Measurements from ENCODE around the gene ENDOV.

- no peak for TF ChIP-seq CREB1 (IDR thresholded peaks at IDR 0.05)
- TF ChIP-seq CREB1 (CRISPR knock-in tag; IDR thresholded peaks at IDR 0.05): no peak
- no peak for TF ChIP-seq NR2C2 (CRISPR knock-in tag; IDR thresholded peaks at IDR 0.05; ENCODE audit: borderline replicate concordance)
- no peak for TF ChIP-seq CTCF (CRISPR knock-in tag; IDR thresholded peaks at IDR 0.05)
- TF ChIP-seq MYC (CRISPR knock-in tag; IDR thresholded peaks at IDR 0.05; ENCODE audit: borderline replicate concordance): no peak
- no peak for TF ChIP-seq NFYC (CRISPR knock-in tag; IDR thresholded peaks at IDR 0.05)
- no peak for TF ChIP-seq PITX1 (CRISPR knock-in tag; IDR thresholded peaks at IDR 0.05)
These were observed 32.5 kb upstream of the ENDOV start for GRCh38 chr17:80382446-80382845.
